Stimulated activated CD4-positive, alpha-beta T cell treated with anti-CD3 and anti-CD28 coated beads, TNF-alpha, amount 100 ng/mL, for 4 hours (primary cell): ENCODE data around the gene MRC2.
A peak's percentile ranks its signal among the peaks of the same experiment; 100 is the strongest.

Experiments used
- DNase-seq, 3 experiments: peaks; one replicate each; pipeline ENCODE4 v3.0.0-alpha.2; 2020; ENCODE audit warnings: low read depth in 3 of 3

The MRC2 gene

DNA sequence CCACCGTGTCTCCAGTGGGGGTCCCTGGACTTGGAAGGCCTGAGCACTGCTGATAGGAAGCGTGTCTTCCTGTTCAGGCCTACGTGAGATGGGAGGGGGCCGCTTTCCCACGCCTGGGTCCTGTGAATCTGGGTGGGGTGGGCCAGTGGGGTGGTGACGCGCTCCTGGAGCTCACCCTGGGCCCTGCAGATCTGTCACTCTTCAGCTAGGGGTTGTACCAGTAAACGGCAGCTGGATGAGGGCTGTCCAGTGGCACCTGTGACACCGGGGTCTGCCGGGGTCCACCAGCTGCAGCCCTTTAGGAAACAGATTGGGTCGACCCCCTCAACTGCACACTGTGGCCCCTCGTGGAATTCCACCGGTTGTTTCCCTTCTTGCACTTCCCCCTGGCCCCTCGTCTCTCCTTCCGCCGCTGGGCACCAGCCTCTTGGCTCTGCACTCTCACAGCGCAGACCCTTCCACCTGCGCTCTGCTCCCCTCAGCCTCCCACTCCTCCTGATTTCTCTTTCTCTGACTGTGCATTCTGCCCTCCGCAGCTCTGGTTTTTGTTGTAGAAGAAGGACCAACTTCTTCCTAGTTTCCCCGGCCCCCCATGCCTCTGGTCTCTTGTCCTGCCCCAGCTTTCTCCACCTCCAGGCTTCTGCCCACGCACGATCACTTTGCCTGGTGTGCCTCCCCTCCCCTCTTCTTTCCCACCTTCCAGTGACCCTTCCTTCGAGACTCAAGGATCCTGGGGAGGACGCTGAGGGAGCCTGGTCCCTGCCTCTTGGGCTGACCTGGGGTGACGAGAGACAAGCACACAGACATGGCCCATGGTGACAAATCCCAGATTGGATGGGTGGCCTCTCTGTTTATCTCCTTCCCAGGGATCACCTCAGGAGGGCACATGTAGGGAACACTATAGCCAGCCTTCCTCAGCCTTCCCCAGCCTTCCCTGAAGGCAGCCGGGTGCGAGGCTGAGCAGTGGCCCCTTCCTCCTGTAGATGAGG is 4.8 kb downstream of the MRC2 start:
- no peak for DNase-seq

DNA sequence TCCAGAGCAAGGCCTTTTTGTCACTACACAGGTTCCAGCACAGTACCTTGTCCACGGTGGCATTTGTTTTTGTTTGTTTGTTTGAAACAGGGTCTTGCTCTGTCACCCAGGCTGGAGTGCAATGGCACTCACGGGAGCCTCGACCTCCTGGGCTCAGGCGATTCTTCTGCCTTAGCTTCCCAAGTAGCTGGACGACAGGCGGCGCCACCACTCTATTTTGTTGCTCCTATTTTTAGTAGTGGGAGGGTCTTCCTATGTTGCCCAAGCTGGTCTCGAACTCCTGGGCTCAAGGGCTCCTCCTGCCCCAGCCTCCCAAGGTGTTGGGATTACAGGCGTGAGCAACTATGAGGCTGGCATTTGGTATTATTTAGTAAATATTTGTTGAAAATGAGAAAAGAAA is 10.3 kb downstream of the MRC2 start:
- DNase-seq, result no peak

- DNase-seq, result no peak
These were observed 13.7 kb downstream of the MRC2 start for GRCh38 chr17:62641153-62641552.

DNA sequence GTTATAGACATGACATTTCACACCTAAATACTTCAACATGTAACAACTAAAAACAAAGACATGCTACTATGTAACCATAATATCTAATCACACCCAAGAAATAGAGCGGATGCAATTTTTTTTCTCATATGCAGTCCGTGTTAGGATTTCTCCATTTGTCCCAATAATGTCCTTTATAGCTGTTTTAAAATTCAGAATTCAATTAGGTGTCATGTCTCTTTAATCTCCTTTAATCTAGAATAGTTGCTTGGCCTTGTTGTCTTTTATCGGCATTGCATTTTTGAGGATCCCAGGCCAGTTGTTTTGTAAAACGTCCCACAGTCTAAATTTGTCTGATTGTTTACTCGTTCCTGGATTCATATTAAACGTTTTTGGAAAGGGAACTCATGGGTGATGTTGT is 14.5 kb downstream of the MRC2 start:
- no peak for DNase-seq

GRCh38 chr17:62643496-62643895 is 16.0 kb downstream of the MRC2 start:
- no peak for DNase-seq

- DNase-seq, result no peak
These were observed 17.2 kb downstream of the MRC2 start for GRCh38 chr17:62644487-62645173.

DNA sequence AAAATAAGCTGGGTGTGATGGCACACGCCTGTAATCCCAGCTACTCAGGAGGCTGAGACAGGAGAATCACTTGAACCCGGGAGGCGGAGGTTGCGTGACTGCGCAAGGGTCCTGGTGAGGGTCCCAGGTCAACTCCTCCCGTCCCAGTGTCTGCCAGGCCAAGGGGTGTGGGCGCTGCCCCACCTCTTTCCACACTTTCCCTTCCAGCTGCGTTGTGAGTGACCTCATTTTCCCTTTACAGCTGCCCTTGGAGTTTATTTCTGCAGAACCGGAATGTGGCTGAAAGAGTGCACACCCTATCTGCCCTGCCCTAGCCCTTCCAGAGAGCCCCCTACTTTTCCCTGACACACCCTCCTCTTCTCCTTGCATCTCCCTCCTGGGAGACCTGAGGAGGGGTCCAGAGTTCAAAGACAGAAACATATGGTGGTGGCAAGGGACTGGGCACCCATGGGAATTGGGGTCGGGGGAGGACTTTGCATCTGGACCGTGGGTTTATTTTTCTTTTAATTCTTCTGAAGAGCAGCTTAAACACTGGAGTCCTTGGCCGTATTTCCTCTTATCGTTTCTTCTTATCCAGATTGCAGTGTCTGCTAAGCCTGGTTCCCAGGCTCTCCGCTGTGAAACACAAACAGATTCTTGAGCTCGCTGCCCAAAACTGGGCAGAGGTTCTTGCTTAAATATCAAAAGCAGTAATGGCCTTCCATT is 20.9 kb downstream of the MRC2 start:
- no peak for DNase-seq

DNA sequence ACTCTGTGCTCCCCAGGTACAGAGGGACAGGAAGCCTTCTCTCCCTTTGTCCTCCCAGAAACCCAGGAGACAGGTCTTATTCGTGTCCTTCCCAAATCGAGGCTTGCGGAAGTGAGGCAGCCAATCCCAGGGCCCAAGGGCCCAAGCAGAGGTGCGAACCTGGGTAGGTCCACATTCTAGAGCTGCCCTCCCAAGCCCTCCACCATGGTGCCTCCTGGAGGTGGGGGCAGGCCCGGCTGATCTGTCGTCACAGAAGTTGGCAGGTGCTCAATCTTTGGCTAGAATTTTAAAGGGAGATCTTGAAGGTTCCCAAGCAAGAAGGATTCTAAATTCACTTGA is 21.5 kb downstream of the MRC2 start:
- no peak for DNase-seq

DNA sequence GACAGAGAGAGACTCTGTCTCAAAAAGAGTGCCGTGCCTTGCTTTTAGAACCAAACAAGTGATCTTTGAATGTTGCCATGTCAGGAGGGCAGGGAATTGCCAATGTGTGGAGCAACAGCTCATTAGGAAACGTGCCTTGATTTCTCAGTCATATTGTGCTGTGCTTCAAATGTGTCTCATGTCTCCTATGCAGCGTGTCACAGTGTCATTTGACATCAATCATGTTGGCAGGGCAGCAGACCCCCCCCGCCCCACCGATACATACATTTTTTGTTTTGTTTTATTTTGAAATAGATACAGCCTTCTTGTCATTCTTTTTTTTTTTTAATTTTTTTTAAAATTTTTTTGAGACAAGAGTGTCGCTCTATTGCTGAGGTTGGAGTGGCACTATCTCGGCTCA is 22.1 kb downstream of the MRC2 start:
- DNase-seq, result no peak

- no peak for DNase-seq
These were observed 23.1 kb downstream of the MRC2 start for GRCh38 chr17:62650587-62650986.

DNA sequence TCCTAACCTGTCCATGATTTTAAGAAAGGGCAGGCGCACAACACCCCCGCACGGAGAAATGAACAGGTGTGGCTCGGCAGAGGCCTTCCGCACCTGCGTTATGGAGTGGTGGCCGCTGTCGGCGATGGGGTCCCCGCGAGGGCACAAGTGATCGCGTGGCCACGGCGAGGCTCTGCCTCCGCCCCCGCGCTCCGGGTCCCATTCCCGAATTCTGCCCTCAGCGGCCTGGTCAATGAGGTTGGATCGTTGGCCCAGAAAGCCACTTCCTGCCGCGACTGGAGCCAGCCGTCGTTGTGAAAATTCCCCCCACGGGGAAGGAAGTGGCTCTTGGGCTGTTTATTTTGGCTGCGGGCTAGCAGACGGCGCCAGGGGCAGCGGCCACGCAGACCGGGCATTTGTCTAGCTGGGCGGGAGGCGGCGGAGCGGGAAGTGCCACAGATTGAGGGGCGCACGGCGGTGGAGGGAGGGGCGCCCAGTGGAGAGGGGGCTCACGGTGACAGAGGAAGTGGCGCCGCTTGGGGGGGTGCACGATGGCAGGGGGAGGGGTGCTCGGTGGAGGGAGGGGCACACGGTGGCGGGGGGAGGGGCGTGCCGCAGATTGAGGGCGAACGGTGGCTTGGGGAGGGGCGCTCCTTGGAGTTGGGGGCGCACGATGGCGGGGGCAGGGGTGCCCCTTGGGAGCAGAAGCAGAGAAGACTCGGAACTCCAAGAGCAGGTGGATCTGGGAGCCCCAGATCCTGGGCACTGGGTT is 25.0 kb downstream of the MRC2 start:
- peak in 2 of 3 experiments; percentile 9 to 18 for DNase-seq

DNA sequence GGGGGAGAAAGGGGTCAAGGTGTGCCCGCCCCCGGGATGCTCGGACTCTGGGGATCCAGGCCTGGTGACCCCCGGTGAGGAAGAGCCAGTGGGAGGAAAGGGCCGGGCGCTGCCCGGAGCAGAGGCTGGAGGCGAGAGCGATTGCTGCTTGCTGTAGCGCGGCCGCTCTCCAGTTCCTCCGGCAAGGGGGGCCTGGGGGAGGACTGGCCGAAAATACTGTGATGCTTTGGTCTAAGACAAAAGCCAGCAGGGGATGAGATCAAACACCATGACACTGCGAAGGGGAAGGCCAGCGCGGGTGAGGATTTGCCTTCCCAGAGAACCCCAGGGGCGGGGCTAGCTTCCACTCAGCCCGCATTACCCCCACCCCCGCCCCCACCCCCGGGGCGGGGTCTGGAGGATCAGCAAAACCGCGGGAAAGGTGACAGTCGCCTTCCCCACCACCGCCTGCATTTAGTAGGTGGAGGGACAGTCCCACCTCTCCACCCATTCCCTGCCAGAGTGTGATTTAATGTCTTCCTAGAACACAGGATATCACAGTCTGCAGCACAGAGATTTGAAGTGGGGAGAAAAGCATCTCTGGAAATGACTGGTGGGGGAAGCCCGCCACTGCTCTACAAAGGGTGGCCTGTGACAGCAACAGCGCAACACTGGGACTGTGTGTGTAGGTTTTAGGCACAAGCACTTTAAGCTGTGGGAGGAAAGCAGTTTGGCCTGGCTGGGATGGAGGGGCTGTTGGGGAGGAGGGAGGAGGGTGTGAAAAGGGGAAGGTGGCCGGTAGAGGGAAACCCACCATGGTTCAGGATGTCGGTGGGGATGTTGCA is 25.7 kb downstream of the MRC2 start:
- DNase-seq, result peak; percentile 73 to 79 (median 76)

DNA sequence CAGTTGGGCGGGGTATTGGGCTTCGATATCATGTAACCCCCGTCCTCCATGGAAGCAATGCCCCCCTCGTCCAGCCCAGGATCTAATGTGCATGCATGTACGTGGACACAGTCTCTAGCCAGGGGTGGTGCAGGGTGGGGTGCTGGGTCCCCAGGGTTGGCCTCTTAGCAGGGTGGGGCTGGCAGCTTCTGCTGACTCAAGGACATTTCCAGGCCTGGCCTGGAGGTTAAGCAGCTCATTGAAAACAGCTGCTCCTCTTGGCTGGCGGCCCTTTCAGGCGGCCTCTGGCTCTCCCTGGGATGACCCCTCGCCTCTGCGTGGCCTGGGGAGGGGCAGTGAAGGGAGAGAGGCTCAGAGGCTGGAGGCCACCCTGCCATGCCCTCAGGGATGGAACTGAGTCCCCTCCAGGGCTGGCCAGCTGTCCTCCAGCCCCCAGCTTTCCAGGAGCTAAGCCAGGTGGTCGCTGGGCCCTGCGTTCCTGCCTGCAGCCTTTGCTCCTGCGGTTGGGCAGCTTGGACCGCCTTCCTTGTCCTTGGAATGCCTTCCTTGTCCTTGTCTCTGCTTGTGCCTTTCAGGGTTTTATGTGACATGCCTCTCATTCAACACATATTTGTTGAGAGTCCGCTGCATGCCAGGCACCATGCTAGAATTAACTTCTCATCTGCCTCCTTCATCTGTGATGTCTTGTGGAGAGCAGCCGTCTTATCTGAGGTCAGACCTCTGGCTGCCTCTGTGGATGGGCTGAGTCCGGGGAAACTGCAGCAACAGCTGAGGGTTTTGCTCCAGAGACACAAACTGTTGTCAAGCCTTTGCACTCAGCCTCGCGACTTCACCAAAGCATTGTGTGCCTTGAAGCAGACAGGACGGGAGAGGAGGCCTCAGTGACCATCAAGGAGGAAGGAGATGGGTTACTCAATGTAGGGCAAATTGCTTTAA is 26.6 kb downstream of the MRC2 start:
- DNase-seq, result no peak

- no peak for DNase-seq
These were observed 28.2 kb downstream of the MRC2 start for GRCh38 chr17:62655656-62656055.

- no peak for DNase-seq
These were observed 29.0 kb downstream of the MRC2 start for GRCh38 chr17:62656446-62656845.

DNA sequence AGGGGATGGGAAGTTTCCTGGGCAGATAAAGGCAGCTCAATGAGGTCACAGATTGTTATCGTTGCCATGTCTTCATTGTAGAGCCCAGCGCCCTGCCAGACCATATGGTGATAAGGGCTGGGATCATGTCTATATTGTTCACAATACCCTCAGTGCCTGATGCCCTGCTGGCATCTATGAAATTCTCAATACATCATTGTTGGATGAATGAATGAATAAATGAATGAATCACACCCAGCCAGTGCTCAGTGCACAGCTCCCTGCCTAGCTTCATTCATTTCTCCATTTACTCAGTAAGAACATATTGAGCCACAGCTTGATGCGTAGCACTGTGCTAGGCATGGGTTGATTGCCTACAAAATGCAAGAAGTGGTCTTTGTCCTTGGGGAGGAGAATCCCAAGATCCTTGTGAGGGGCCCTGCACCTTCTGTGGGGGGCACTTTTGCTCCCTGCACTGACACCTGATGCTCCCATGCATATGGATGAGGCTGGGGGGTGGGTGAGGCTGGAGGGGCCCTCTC is 29.7 kb downstream of the MRC2 start:
- no peak for DNase-seq

DNA sequence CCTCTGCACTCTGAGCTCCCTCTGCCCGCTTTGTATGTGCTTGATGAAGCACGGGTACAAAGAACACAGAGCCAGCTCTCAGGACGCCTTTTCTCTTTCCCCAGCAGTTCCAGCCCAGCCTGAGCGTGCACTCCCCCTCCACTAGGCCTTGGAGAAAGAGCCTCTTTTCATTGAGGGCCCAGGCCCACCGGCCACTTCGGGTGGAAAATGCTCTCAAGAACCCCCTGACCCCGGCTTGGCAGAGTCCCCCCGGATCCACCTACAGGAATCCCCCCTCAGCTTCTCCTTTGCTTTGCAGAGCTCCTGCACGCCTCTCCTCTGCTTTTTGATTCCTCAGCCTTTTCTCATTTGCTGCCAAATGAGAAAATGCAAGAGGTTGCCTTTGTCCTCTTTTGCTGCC is 30.2 kb downstream of the MRC2 start:
- DNase-seq, result no peak

DNA sequence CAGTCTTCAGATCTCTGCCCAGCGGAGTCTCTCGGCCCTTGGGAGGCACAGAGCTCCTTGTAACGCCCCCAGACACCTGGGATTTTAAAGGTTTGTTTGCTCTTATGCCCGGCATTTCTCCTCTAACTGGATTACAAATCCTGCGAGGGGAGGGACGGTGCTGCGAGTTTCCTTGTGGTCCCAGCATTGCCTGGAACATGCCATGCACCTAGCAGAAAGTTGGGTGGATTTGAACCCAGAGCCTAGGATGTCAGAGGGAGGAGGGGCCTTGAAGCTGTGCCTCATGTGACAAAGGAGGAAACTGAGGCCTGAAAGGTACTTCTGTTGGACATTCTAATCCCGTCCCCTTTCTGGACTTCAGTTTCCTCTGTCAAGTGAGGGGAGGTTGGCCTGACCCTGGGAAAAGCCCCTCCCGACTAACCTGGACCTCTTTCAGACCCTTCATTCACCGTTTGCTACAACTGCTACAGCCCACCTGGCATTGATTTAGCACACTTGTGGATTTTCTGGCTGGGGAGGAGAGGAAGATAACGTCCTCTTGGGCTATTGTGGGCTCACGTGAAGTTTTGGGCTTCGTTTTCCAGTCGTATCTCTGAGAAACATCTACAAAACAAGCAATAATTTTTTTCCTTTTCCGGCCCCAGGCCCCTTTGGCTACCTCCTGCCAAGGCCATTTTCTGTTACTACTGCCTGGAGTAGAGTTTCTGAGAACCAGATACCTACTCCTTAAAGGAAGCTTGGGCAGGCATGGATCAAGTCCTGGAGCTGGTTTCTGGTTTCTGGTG is 30.9 kb downstream of the MRC2 start:
- DNase-seq, result no peak

DNA sequence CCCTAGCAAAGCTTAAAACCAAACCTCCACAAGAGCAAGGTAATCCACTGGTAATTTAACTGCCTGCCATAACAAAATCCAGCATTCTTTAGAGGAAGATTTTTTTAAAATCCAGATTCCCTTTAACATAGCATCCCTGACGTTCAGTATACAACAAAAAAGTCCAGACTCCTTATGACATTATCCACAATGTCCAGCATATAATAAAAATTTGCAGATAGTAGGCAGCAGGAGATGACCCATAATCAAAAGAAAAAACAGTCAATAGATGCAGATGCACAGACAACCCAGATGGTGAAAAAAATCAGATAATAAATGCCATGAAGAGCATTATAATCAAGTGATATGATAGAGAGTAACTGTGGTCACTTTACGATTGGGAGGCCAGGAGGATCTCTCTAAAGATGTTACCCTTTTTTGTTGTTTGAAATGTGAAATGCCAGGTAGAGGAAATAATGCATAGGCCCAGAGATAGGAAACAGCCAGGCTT is 33.2 kb downstream of the MRC2 start:
- no peak for DNase-seq
